GM12878 (cell line): ENCODE measurements around the gene DUSP15. TPM values are rescaled to one million over a fixed set of nuclear protein-coding genes. Genes with fewer than 3 reads are reported as not detected.
A peak's percentile ranks its signal among the peaks of the same experiment; 100 is the strongest.

Source experiments
- ATAC-seq: fragments of 200-7000 bp; cut with Tn5 transposase; 3 replicates; pipeline ENCODE4 v1.9.1; 2020; ENCODE audit warnings: mild to moderate bottlenecking, moderate library complexity
- BruUV-seq: library from RNA; stranded (reverse); fragments of 400-500 nt; replicated peaks from 2 replicates; lab custom pipeline; 2021; lab: Mats Ljungman, UMichigan
- CTCF ChIA-PET: fragments of 300-600 bp; sonication (Branson Sonifier 250); formaldehyde crosslinking; extraction: SDS; loops from one replicate; lab custom pipeline; 2021; ENCODE audit warnings: inconsistent platforms; lab: Yijun Ruan, JAX
- POLR2A ChIA-PET: fragments of 350-600 bp; formaldehyde crosslinking; extraction: SDS; loops from one replicate; lab custom pipeline; 2021; ENCODE audit warnings: inconsistent platforms; lab: Charles Lee
- RAD21 ChIA-PET: fragments of 300-600 bp; sonication (Branson Sonifier 250); formaldehyde crosslinking; loops from one replicate; lab custom pipeline; 2023; ENCODE audit warnings: antibody characterized with exemption; ENCODE audit not compliant: unreplicated experiment; lab: Charles Lee
- SMC1A ChIA-PET: fragments of 300-600 bp; sonication (Branson Sonifier 250); formaldehyde crosslinking; loops from one replicate; lab custom pipeline; 2023; ENCODE audit not compliant: unreplicated experiment, uncharacterized antibody; lab: Charles Lee
- DNase-seq: peaks from one replicate; pipeline ENCODE4 v3.0.0-alpha.2; 2011; ENCODE audit warnings: low read depth, low spot score
- FAIRE-seq: peaks from 3 replicates; lab custom pipeline; 2011; peaks lifted over from hg19 to GRCh38; lab: Jason Lieb, UNC
- H2AFZ ChIP-seq: 2 replicates; pipeline ENCODE4 v1.6.0; 2011; ENCODE audit warnings: low read depth, low read length, control low read depth; ENCODE audit not compliant: control insufficient read depth
- H3K27ac ChIP-seq: 2 replicates; pipeline ENCODE4 v1.5.1; 2011; ENCODE audit warnings: control low read depth; ENCODE audit not compliant: control insufficient read depth, insufficient read depth
- H3K27me3 ChIP-seq, 2 experiments: replicated peaks in 1 of 2; 2 replicates each; pipeline versions ENCODE4 v1.6.0 to v1.6.1; 2011; ENCODE audit warnings: low read length in 1 of 2; ENCODE audit not compliant: control insufficient read depth in 2 of 2, insufficient read depth in 2 of 2
- H3K36me3 ChIP-seq, 2 experiments: 2 replicates each; pipeline ENCODE4 v1.5.1; 2011; ENCODE audit warnings: low read length in 1 of 2; ENCODE audit not compliant: control insufficient read depth in 2 of 2, insufficient read depth in 2 of 2
- H3K4me1 ChIP-seq: 2 replicates; pipeline ENCODE4 v1.6.1; 2011; ENCODE audit warnings: mild to moderate bottlenecking, low read length, moderate library complexity, mixed read lengths; ENCODE audit not compliant: control insufficient read depth, insufficient read depth
- H3K4me2 ChIP-seq: 2 replicates; pipeline ENCODE4 v1.6.0; 2011; ENCODE audit warnings: control low read depth; ENCODE audit not compliant: control insufficient read depth, insufficient read depth
- H3K4me3 ChIP-seq: fragments of 200-600 bp; sonication (generic); 2 replicates; pipeline ENCODE4 v1.5.1; 2016
- H3K79me2 ChIP-seq: 2 replicates; pipeline ENCODE4 v1.6.0; 2011; ENCODE audit warnings: low read length; ENCODE audit not compliant: control insufficient read depth, insufficient read depth
- H3K9ac ChIP-seq: 2 replicates; pipeline ENCODE4 v1.8.0; 2011; ENCODE audit warnings: low read length, control low read depth, mixed read lengths; ENCODE audit not compliant: control insufficient read depth, insufficient read depth
- H3K9me3 ChIP-seq: replicated peaks from 3 replicates; pipeline ENCODE4 v1.5.1; 2011; ENCODE audit warnings: mild to moderate bottlenecking, low read length; ENCODE audit not compliant: control insufficient read depth, insufficient read depth
- H4K20me1 ChIP-seq: 2 replicates; pipeline ENCODE4 v1.6.0; 2011; ENCODE audit not compliant: control insufficient read depth, insufficient read depth
- ASH2L ChIP-seq: fragments of 300-600, 200-600 bp; sonication (generic); IDR thresholded peaks from 2 replicates; pipeline ENCODE4 v1.6.1; 2017; ENCODE audit warnings: low read depth, mild to moderate bottlenecking, borderline replicate concordance
- ATF7 ChIP-seq: fragments of 450-650 bp; IDR thresholded peaks from 2 replicates; pipeline ENCODE4 v1.6.1; 2016; ENCODE audit warnings: low read depth, mild to moderate bottlenecking
- BHLHE40 ChIP-seq, 2 experiments: fragments of 450-650 bp in 1 of 2; IDR thresholded peaks; 2 replicates each; pipeline ENCODE4 v1.6.1; 2011 to 2017; ENCODE audit warnings: low read depth in 2 of 2, borderline replicate concordance in 1 of 2, improper control_type of control experiment in 1 of 2, low read length in 1 of 2, mild to moderate bottlenecking in 1 of 2
- DPF2 ChIP-seq: fragments of 450-650 bp; IDR thresholded peaks from 2 replicates; pipeline ENCODE4 v1.6.1; 2017; ENCODE audit warnings: mild to moderate bottlenecking
- ESRRA ChIP-seq: IDR thresholded peaks from 2 replicates; pipeline ENCODE4 v1.6.1; 2012; ENCODE audit warnings: mild to moderate bottlenecking, low read length, improper control_type of control experiment
- IKZF1 ChIP-seq: fragments of 450-650 bp; conservative IDR thresholded peaks from 2 replicates; pipeline ENCODE4 v1.6.1; 2017; ENCODE audit warnings: antibody characterized with exemption, mild to moderate bottlenecking
- IRF5 ChIP-seq: fragments of 450-650 bp; IDR thresholded peaks from 2 replicates; pipeline ENCODE4 v1.6.1; 2017; ENCODE audit warnings: borderline replicate concordance
- MEF2B ChIP-seq: fragments of 450-650 bp; IDR thresholded peaks from 2 replicates; pipeline ENCODE4 v1.6.1; 2018; ENCODE audit warnings: mild to moderate bottlenecking, moderate library complexity; ENCODE audit not compliant: partially characterized antibody, poor library complexity, severe bottlenecking
- NFXL1 ChIP-seq: fragments of 450-650 bp; IDR thresholded peaks from 2 replicates; pipeline ENCODE4 v1.6.1; 2017; ENCODE audit warnings: antibody characterized with exemption, mild to moderate bottlenecking, borderline replicate concordance
- NFYA ChIP-seq: IDR thresholded peaks from 2 replicates; pipeline ENCODE4 v1.6.1; 2011; ENCODE audit warnings: low read depth, mild to moderate bottlenecking, low read length, improper control_type of control experiment, borderline replicate concordance
- RUNX3 ChIP-seq: IDR thresholded peaks from 2 replicates; pipeline ENCODE4 v1.6.1; 2012; ENCODE audit warnings: low read length, inconsistent platforms
- SKIL ChIP-seq: fragments of 450-650 bp; IDR thresholded peaks from 2 replicates; pipeline ENCODE4 v1.6.1; 2017; ENCODE audit warnings: mild to moderate bottlenecking, low read depth, inconsistent platforms; ENCODE audit not compliant: poor library complexity, severe bottlenecking
- SP1 ChIP-seq: IDR thresholded peaks from one replicate; pipeline ENCODE4 v1.6.1; 2011; ENCODE audit warnings: low read depth, low read length
- SRF ChIP-seq, 2 experiments: IDR thresholded peaks; 2 replicates each; pipeline ENCODE4 v1.6.1; 2011; ENCODE audit warnings: low read depth in 2 of 2, low read length in 2 of 2, mild to moderate bottlenecking in 1 of 2, moderate library complexity in 1 of 2
- YBX1 ChIP-seq: fragments of 450-650 bp; IDR thresholded peaks from 2 replicates; pipeline ENCODE4 v1.6.1; 2016; ENCODE audit warnings: antibody characterized with exemption
- ZSCAN29 ChIP-seq: fragments of 450-650 bp; IDR thresholded peaks from 2 replicates; pipeline ENCODE4 v1.6.1; 2017; ENCODE audit warnings: mild to moderate bottlenecking, moderate library complexity
- WGBS: methylation state at CpG from one replicate; pipeline ENCODE4 v1.1.6; 2016; ENCODE audit warnings: low lambda C conversion rate; ENCODE audit not compliant: insufficient replicate concordance, insufficient coverage; ENCODE audit errors: missing lambda C conversion rate; 5-methylcytosine and 5-hydroxymethylcytosine counted together
- in situ Hi-C: fragments of 300-500 bp; cut with MboI; formaldehyde crosslinking; loops from 9 replicates; pipeline ENCODE4 v1.14.3; 2018; ENCODE audit warnings: mixed read lengths
- intact Hi-C: fragments of 100-400 bp; cut with micrococcal nuclease; formaldehyde crosslinking; loops from one replicate; pipeline ENCODE4 v1.14.2; 2022; ENCODE audit not compliant: unreplicated experiment
- polyA plus RNA-seq, 11 experiments: library from polyadenylated mRNA; depleted of rRNA in 4 of 11; unstranded in 6 of 11; stranded (reverse) in 5 of 11; fragments of >200 nt; fragmentation: Nextera tagmentation in 4 of 11; fragmentation: Illumina TruSeq in 1 of 11; extraction: Ambion mirVana in 4 of 11; extraction: Trizol in 1 of 11; gene quantifications; 1 replicate in 1 of 11; 2 replicates in 10 of 11; pipeline versions ENCODE4 v1.2.1 to v1.2.3, GENCODE V29; 2011 to 2016; ENCODE audit warnings: inconsistent platforms in 2 of 11, missing spikeins in 2 of 11, low read depth in 1 of 11
- total RNA-seq, 4 experiments: library from RNA; depleted of rRNA in 3 of 4; stranded (reverse); fragments of >200 nt in 3 of 4; fragmentation: Illumina TruSeq in 1 of 4; extraction: Trizol in 1 of 4; gene quantifications; 2 replicates each; pipeline versions ENCODE4 v1.2.1 to v1.2.3, GENCODE V29; 2013 to 2021

Gene DUSP15
- total and polyA plus RNA-seq, 10 of the 15 experiments (the other 5 are each of a cell fraction or from before 2014, with no cell fraction given): 0.06 to 2.5 (median 0.67) TPM; not detected in 1

- TF ChIP-seq ZSCAN29 (no peak), SP1 (no peak), IKZF1 (no peak)
These were observed 27.0 kb downstream of the DUSP15 start (continued) for GRCh38 chr20:31843288-31843687.

GRCh38 chr20:31842471-31843157, 27.7 kb downstream of the DUSP15 start:
- no peak overlapping the region for H2AFZ ChIP-seq
- H3K27me3 ChIP-seq: no peaks in the 10 kb centered on the region
- H4K20me1 ChIP-seq: no peaks in the 10 kb centered on the region; the same call in 1 of the 2 replicates
- no peaks in the 10 kb centered on the region for H3K9me3 ChIP-seq
- 36% methylated on average over 12 of the region's 12 CpGs for WGBS
- ChIA-PET SMC1A (no interaction called here), POLR2A (no interaction called here), RAD21 (interaction anchor here (1.2 to 1.4 kb wide), 2 partner anchors 10 to 19 kb away, joined by 3 to 5 read pairs; no protein-coding TSS in a partner anchor), CTCF (interaction anchor here (1.3 to 7.3 kb wide), 3 partner anchors 9 to 19 kb away, joined by 5 to 109 read pairs (median 10); partner anchors contain the start of gene MYLK2)
- no peaks in the 10 kb centered on the region for H3K36me3 ChIP-seq
- no TSS peak for BruUV-seq
- H3K27ac ChIP-seq: no peak overlapping the region
- H3K9ac ChIP-seq: no peak overlapping the region
- intact Hi-C loops: no loop called here
- no peak for FAIRE-seq
- ATAC-seq: peak; percentile 24
- H3K4me1 ChIP-seq: peaks cover 5% of the 10 kb centered on the region; the same call in 1 of the 2 replicates
- TF ChIP-seq SRF (IDR thresholded peaks at IDR 0.05; ENCODE audit: low read depth in 2 of 2, low read length in 2 of 2) (no peak), IRF5 (no peak), NFXL1 (no peak), DPF2 (0 out of 2 replicates have a peak, but pooled peaks have one; percentile 18), MEF2B (peak; percentile 82), NFYA (no peak), YBX1 (no peak), RUNX3 (no peak), SKIL (no peak), ASH2L (no peak), ESRRA (no peak), ATF7 (no peak), BHLHE40 (IDR thresholded peaks at IDR 0.05; ENCODE audit: borderline replicate concordance in 1 of 2, low read depth in 2 of 2, low read length in 1 of 2) (no peak)
- TF ChIP-seq, all 136 proteins: peak for 2
- Histone ChIP-seq H3K79me2 (no peaks in the 10 kb centered on the region), H3K4me2 (no peak overlapping the region), H3K4me3 (no peak overlapping the region)
- DNase-seq: no peak
- in situ Hi-C loops: no loop called here
